Omental fat pad (tissue), 4 donors: ENCODE results near the gene RPL5. TPM values are rescaled to one million over a fixed set of nuclear protein-coding genes. Genes with fewer than 3 reads are reported as not detected.

Experiments
- ATAC-seq: fragments of 150-250 bp; one replicate; pipeline ENCODE4 v1.9.1; 2016; ENCODE audit warnings: mild to moderate bottlenecking, moderate library complexity; ENCODE audit not compliant: low FRiP score
- DNase-seq: peaks from one replicate; pipeline ENCODE4 v3.0.0-alpha.2; 2019; ENCODE audit warnings: low spot score
- CTCF ChIP-seq, 3 donors: fragments of 450-650 bp; IDR thresholded peaks; one replicate each; pipeline ENCODE4 v1.5.1; 2016 to 2017; ENCODE audit warnings: antibody characterized with exemption in 3 of 3, mild to moderate bottlenecking in 3 of 3, moderate library complexity in 2 of 3
- total RNA-seq, 4 donors: library from RNA; depleted of rRNA; stranded (reverse); fragments of >200 nt; gene quantifications; one replicate each; pipeline ENCODE4 v1.1.0, GENCODE V29; 2016

Gene RPL5
- total RNA-seq, 4 donors from 2014 or later: 1,480 to 1,916 (median 1,561) TPM

GRCh38 chr1:92837062-92837461 lies 5.2 kb downstream of the RPL5 start:
- DNase-seq: no peak
- no peak for TF ChIP-seq CTCF (IDR thresholded peaks at IDR 0.05)
- no peak for ATAC-seq

GRCh38 chr1:92838519-92838918 lies 6.7 kb downstream of the RPL5 start:
- DNase-seq (no peak), ATAC-seq (no peak)
- TF ChIP-seq CTCF (IDR thresholded peaks at IDR 0.05): no peak

GRCh38 chr1:92839442-92839841 lies 7.6 kb downstream of the RPL5 start:
- ATAC-seq: no peak
- TF ChIP-seq CTCF (IDR thresholded peaks at IDR 0.05): no peak
- DNase-seq: no peak

- TF ChIP-seq CTCF (IDR thresholded peaks at IDR 0.05): no peak
Measured at GRCh38 chr1:92840600-92840999, 8.8 kb downstream of the RPL5 start.

GRCh38 chr1:92842082-92843045 lies 10.5 kb downstream of the RPL5 start:
- ATAC-seq: no peak
- DNase-seq: no peak
- no peak for TF ChIP-seq CTCF (IDR thresholded peaks at IDR 0.05)

More at GRCh38 chr1:92840600-92840999, 8.8 kb downstream of the RPL5 start:
- ATAC-seq: no peak
- no peak for DNase-seq

GRCh38 chr1:92843046-92843423 lies 11.2 kb downstream of the RPL5 start:
- DNase-seq (no peak), ATAC-seq (no peak)
- TF ChIP-seq CTCF (IDR thresholded peaks at IDR 0.05): no peak
